RWPE2 (cell line): ENCODE results near the gene PNMA6F.

ENCODE experiments used
- ATAC-seq: fragments of 200-7000 bp; cut with Tn5 transposase; 3 replicates; pipeline ENCODE4 v1.9.1; 2021; ENCODE audit warnings: low read depth
- DNase-seq: peaks from one replicate; pipeline ENCODE4 v3.0.0-alpha.2; 2020; ENCODE audit warnings: low spot score
- H3K27ac ChIP-seq: fragments of 450-650 bp; 2 replicates; pipeline ENCODE4 v1.5.1; 2017; ENCODE audit warnings: mild to moderate bottlenecking; ENCODE audit not compliant: poor library complexity, severe bottlenecking
- H3K27me3 ChIP-seq: fragments of 250-450 bp; sonication (Bioruptor Pico); 2 replicates; pipeline ENCODE4 v1.5.1; 2021; ENCODE audit warnings: mild to moderate bottlenecking, moderate library complexity; ENCODE audit not compliant: insufficient read depth, poor library complexity, severe bottlenecking
- H3K36me3 ChIP-seq: fragments of 250-450 bp; sonication (Bioruptor Pico); 2 replicates; pipeline ENCODE4 v1.5.1; 2020; ENCODE audit warnings: low read depth, mild to moderate bottlenecking, moderate library complexity
- H3K4me1 ChIP-seq: fragments of 250-450 bp; sonication (Bioruptor Pico); 2 replicates; pipeline ENCODE4 v1.5.1; 2021; ENCODE audit warnings: mild to moderate bottlenecking, moderate library complexity; ENCODE audit not compliant: insufficient read depth, poor library complexity, severe bottlenecking
- H3K4me3 ChIP-seq: fragments of 250-450 bp; sonication (Bioruptor Pico); 2 replicates; pipeline ENCODE4 v1.5.1; 2021; ENCODE audit warnings: mild to moderate bottlenecking, moderate library complexity; ENCODE audit not compliant: severe bottlenecking
- H3K9me3 ChIP-seq: fragments of 250-450 bp; sonication (Bioruptor Pico); 2 replicates; pipeline ENCODE4 v1.5.1; 2021; ENCODE audit warnings: mild to moderate bottlenecking, moderate library complexity; ENCODE audit not compliant: severe bottlenecking
- CTCF ChIP-seq: fragments of 450-650 bp; IDR thresholded peaks from one replicate; pipeline ENCODE4 v1.5.1; 2017; ENCODE audit warnings: mild to moderate bottlenecking, moderate library complexity; ENCODE audit not compliant: poor library complexity, severe bottlenecking

The PNMA6F gene

GRCh38 chrX:153310901-153311300 is 10.7 kb downstream of the PNMA6F start:
- ATAC-seq (no peak), DNase-seq (no peak)
- Histone ChIP-seq H3K4me3 (no peak overlapping the region), H3K36me3 (no peaks in the 10 kb centered on the region), H3K9me3 (no peaks in the 10 kb centered on the region), H3K27me3 (no peaks in the 10 kb centered on the region), H3K4me1 (no peaks in the 10 kb centered on the region), H3K27ac (no peak overlapping the region)
- no peak for TF ChIP-seq CTCF

- H3K4me1 ChIP-seq: no peaks in the 10 kb centered on the region
- no peak overlapping the region for H3K27ac ChIP-seq
- TF ChIP-seq CTCF: no peak
- no peaks in the 10 kb centered on the region for H3K9me3 ChIP-seq
- H3K4me3 ChIP-seq: no peak overlapping the region
- H3K36me3 ChIP-seq: no peaks in the 10 kb centered on the region
- ATAC-seq (no peak), DNase-seq (no peak)
- H3K27me3 ChIP-seq: no peaks in the 10 kb centered on the region
Measured at GRCh38 chrX:153307276-153308178, 14.0 kb downstream of the PNMA6F start.

- H3K27ac ChIP-seq: no peak overlapping the region
- DNase-seq: no peak
- no peaks in the 10 kb centered on the region for H3K36me3 ChIP-seq
- no peaks in the 10 kb centered on the region for H3K4me1 ChIP-seq
- no peak for TF ChIP-seq CTCF
- H3K9me3 ChIP-seq: no peaks in the 10 kb centered on the region
- no peak for ATAC-seq
- H3K4me3 ChIP-seq: no peak overlapping the region
- no peaks in the 10 kb centered on the region for H3K27me3 ChIP-seq
Measured at GRCh38 chrX:153306527-153307115, 14.9 kb downstream of the PNMA6F start.

DNA sequence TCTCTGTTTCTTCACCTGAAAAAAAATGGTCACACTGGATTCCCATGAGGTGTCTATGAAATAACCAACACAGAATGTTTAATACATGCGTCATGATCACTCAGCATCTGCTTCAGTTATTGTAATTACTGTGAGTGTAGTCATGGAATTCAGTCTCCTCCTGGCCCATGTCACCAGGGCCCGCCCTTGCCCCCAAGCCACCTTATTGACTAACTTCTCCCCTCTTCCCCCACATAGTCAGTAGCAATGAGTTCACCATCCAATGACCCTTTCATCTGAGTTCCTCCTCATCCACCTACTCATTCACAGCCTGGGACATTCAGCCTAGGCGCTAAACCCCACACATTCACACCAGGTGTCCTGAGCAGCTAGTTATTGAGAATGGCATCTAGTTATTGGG is 15.6 kb downstream of the PNMA6F start:
- Histone ChIP-seq H3K27me3 (no peaks in the 10 kb centered on the region), H3K36me3 (no peaks in the 10 kb centered on the region), H3K4me3 (no peak overlapping the region), H3K27ac (no peak overlapping the region), H3K4me1 (no peaks in the 10 kb centered on the region), H3K9me3 (no peaks in the 10 kb centered on the region)
- no peak for TF ChIP-seq CTCF
- no peak for ATAC-seq
- no peak for DNase-seq
